ENCODE measurements around the gene OR10P1. TPM values are rescaled to one million over a fixed set of nuclear protein-coding genes. Genes with fewer than 3 reads are reported as not detected.
A peak's percentile ranks its signal among the peaks of the same experiment; 100 is the strongest.

Gene OR10P1
- total and polyA plus RNA-seq, 10 of the 15 experiments (the other 5 are each of a cell fraction or from before 2014, with no cell fraction given): not detected

- no peak overlapping the region for H2AFZ ChIP-seq (ENCODE audit: control insufficient read depth, low read depth, low read length)
- TF ChIP-seq TCF12 (IDR thresholded peaks at IDR 0.05; ENCODE audit: low read depth, low read length) (no peak), STAT1 (conservative IDR thresholded peaks at IDR 0.05) (no peak), RFX5 (IDR thresholded peaks at IDR 0.05; ENCODE audit: low read depth, low read length) (no peak), NR2C2 (IDR thresholded peaks at IDR 0.05; ENCODE audit: borderline replicate concordance, control insufficient read depth, insufficient read length, low read depth) (no peak), KDM1A (IDR thresholded peaks at IDR 0.05; ENCODE audit: borderline replicate concordance) (no peak), ESRRA (IDR thresholded peaks at IDR 0.05; ENCODE audit: low read length) (no peak), IRF4 (IDR thresholded peaks at IDR 0.05; ENCODE audit: low read depth, low read length) (peak; percentile 83), SUPT20H (IDR thresholded peaks at IDR 0.05; ENCODE audit: borderline replicate concordance, control insufficient read depth, low read depth, low read length) (no peak), NFYA (IDR thresholded peaks at IDR 0.05; ENCODE audit: borderline replicate concordance, low read depth, low read length) (no peak), RB1 (IDR thresholded peaks at IDR 0.05; ENCODE audit: borderline replicate concordance) (no peak), TCF7 (IDR thresholded peaks at IDR 0.05; ENCODE audit: borderline replicate concordance) (peak; percentile 76; the same call in 1 of the 2 replicates), POLR2A (IDR thresholded peaks at IDR 0.05; ENCODE audit: low read depth, low read length) (no peak), NRF1 (conservative IDR thresholded peaks at IDR 0.05; ENCODE audit: low read depth, low read length) (no peak), REST (IDR thresholded peaks at IDR 0.05; ENCODE audit: low read depth, low read length) (no peak), FOXM1 (IDR thresholded peaks at IDR 0.05; ENCODE audit: low read depth, low read length) (peak; percentile 97; the same call in 1 of the 2 replicates), CREM (IDR thresholded peaks at IDR 0.05; ENCODE audit: low read depth) (peak; percentile 84), TARDBP (IDR thresholded peaks at IDR 0.05; ENCODE audit: borderline replicate concordance) (no peak), STAT3 (IDR thresholded peaks at IDR 0.05; ENCODE audit: low read depth, low read length) (no peak), TBL1XR1 (IDR thresholded peaks at IDR 0.05; ENCODE audit: low read depth, low read length) (0 out of 2 replicates have a peak, but pooled peaks have one; percentile 14), HDGF (IDR thresholded peaks at IDR 0.05) (no peak)
- TF ChIP-seq, protein P1, sequence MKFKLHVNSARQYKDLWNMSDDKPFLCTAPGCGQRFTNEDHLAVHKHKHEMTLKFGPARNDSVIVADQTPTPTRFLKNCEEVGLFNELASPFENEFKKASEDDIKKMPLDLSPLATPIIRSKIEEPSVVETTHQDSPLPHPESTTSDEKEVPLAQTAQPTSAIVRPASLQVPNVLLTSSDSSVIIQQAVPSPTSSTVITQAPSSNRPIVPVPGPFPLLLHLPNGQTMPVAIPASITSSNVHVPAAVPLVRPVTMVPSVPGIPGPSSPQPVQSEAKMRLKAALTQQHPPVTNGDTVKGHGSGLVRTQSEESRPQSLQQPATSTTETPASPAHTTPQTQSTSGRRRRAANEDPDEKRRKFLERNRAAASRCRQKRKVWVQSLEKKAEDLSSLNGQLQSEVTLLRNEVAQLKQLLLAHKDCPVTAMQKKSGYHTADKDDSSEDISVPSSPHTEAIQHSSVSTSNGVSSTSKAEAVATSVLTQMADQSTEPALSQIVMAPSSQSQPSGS (IDR thresholded peaks at IDR 0.05; ENCODE audit: low read length): peak; percentile 96
- TF ChIP-seq, protein P2, sequence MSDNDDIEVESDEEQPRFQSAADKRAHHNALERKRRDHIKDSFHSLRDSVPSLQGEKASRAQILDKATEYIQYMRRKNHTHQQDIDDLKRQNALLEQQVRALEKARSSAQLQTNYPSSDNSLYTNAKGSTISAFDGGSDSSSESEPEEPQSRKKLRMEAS (IDR thresholded peaks at IDR 0.05; ENCODE audit: low read depth, low read length): no peak
- TF ChIP-seq, protein P3, sequence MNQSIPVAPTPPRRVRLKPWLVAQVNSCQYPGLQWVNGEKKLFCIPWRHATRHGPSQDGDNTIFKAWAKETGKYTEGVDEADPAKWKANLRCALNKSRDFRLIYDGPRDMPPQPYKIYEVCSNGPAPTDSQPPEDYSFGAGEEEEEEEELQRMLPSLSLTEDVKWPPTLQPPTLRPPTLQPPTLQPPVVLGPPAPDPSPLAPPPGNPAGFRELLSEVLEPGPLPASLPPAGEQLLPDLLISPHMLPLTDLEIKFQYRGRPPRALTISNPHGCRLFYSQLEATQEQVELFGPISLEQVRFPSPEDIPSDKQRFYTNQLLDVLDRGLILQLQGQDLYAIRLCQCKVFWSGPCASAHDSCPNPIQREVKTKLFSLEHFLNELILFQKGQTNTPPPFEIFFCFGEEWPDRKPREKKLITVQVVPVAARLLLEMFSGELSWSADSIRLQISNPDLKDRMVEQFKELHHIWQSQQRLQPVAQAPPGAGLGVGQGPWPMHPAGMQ (IDR thresholded peaks at IDR 0.05; ENCODE audit: borderline replicate concordance): no peak
These were observed 12.6 kb upstream of the OR10P1 start for GRCh38 chr12:55624056-55624455.

More at GRCh38 chr12:55624056-55624455, 12.6 kb upstream of the OR10P1 start:
- no peaks in the 10 kb centered on the region for H3K27me3 ChIP-seq (replicated peaks in 1 of 2; ENCODE audit: control insufficient read depth in 2 of 2, insufficient read depth in 2 of 2, low read length in 1 of 2)
- H3K36me3 ChIP-seq (ENCODE audit: control insufficient read depth in 2 of 2, insufficient read depth in 2 of 2, low read length in 1 of 2): no peaks in the 10 kb centered on the region
- no peaks in the 10 kb centered on the region for H3K9me3 ChIP-seq (replicated peaks; ENCODE audit: control insufficient read depth, insufficient read depth, low read length)
- H3K27ac ChIP-seq (ENCODE audit: control insufficient read depth, insufficient read depth): no peak overlapping the region
- no peak for FAIRE-seq
- no peaks in the 10 kb centered on the region for H4K20me1 ChIP-seq (ENCODE audit: control insufficient read depth, insufficient read depth)
- ChIA-PET POLR2A (no interaction called here), RAD21 (ENCODE audit: unreplicated experiment) (no interaction called here), CTCF (no interaction called here), SMC1A (ENCODE audit: uncharacterized antibody, unreplicated experiment) (no interaction called here)
- no peak overlapping the region for H3K4me2 ChIP-seq (ENCODE audit: control insufficient read depth, insufficient read depth)
- in situ Hi-C loops (cut with MboI): no loop called here
- no peaks in the 10 kb centered on the region for H3K79me2 ChIP-seq (ENCODE audit: control insufficient read depth, insufficient read depth, low read length)
- DNase-seq (ENCODE audit: low read depth, low spot score): peak; percentile 50
- ATAC-seq: peak; percentile 82
- intact Hi-C loops (cut with micrococcal nuclease; ENCODE audit: unreplicated experiment): loop anchor here (10.0 kb wide), 1 partner anchor 629 kb away; no protein-coding TSS in a partner anchor
- no peak overlapping the region for H3K9ac ChIP-seq (ENCODE audit: control insufficient read depth, insufficient read depth, low read length)
- H3K4me1 ChIP-seq (ENCODE audit: control insufficient read depth, insufficient read depth, low read length): no peaks in the 10 kb centered on the region
- BruUV-seq (replicated peaks): no TSS peak
- H3K4me3 ChIP-seq: no peak overlapping the region

Data from GM12878 (cell line).